ENCODE results near the gene KCNJ10. TPM values are rescaled to one million over a fixed set of nuclear protein-coding genes. Genes with fewer than 3 reads are reported as not detected.
A peak's percentile ranks its signal among the peaks of the same experiment; 100 is the strongest.

Gene KCNJ10
- total RNA-seq, 1 donor from 2014 or later, result not detected

DNA sequence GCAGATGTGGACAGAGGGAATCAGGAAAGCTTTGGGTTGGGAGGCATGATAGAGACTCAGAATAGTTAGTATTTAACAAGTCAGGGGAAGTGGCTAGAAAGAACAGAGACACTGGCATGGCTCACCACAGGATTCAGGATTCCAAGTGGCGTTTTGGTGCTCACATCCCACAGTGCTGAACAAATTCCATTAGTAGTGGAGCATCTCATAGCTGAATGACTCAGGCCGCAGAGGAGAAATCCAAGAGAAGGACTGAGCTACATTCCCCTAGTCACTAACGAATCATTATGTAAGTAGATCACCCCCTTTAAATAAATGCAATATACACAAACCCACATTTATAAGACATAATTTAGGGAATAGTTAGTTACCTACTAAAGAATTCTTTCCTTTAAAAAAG, 6.3 kb upstream of the KCNJ10 start:
- intact Hi-C loops (cut with DNase I), result no loop called here
- H3K4me1 ChIP-seq, result peaks cover 0 to 4% of the 10 kb centered on the region in 2 donors
- TF ChIP-seq, protein P1, sequence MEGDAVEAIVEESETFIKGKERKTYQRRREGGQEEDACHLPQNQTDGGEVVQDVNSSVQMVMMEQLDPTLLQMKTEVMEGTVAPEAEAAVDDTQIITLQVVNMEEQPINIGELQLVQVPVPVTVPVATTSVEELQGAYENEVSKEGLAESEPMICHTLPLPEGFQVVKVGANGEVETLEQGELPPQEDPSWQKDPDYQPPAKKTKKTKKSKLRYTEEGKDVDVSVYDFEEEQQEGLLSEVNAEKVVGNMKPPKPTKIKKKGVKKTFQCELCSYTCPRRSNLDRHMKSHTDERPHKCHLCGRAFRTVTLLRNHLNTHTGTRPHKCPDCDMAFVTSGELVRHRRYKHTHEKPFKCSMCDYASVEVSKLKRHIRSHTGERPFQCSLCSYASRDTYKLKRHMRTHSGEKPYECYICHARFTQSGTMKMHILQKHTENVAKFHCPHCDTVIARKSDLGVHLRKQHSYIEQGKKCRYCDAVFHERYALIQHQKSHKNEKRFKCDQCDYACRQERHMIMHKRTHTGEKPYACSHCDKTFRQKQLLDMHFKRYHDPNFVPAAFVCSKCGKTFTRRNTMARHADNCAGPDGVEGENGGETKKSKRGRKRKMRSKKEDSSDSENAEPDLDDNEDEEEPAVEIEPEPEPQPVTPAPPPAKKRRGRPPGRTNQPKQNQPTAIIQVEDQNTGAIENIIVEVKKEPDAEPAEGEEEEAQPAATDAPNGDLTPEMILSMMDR (IDR thresholded peaks at IDR 0.05), result no peak

DNA sequence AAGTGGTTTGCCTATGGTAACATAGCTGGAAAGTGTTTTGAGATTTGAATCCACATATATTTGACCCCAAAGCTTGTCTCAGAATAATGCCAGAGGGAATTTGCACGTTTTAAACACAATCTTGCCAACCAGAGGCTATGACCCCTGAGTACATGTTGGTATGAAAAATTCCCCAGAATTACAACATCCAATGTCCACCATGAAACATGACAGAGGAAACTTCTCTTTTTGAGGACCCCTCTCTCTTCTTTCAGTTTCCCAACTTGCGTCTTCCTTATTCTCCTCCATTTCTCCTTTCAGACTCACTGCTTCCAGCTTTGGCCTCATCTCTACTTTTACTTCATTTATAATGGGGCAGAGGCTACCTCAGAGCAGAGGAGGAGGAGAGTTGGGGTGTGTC, 5.9 kb upstream of the KCNJ10 start:
- TF ChIP-seq, protein P1 (IDR thresholded peaks at IDR 0.05), result no peak
- Histone ChIP-seq H3K36me3 (no peaks in the 10 kb centered on the region), H3K4me1 (peaks cover 0 to 1% of the 10 kb centered on the region in 2 donors), H3K9me3 (no peaks in the 10 kb centered on the region), H3K27ac (no peak overlapping the region), H3K4me3 (no peak overlapping the region), H3K27me3 (no peaks in the 10 kb centered on the region)
- no peak for DNase-seq (ENCODE audit: low spot score in 2 of 2)
- intact Hi-C loops (cut with DNase I), result no loop called here

More for the DNA sequence above, 6.3 kb upstream of the KCNJ10 start:
- Histone ChIP-seq H3K4me3 (no peak overlapping the region), H3K36me3 (no peaks in the 10 kb centered on the region), H3K27me3 (no peaks in the 10 kb centered on the region), H3K27ac (no peak overlapping the region), H3K9me3 (no peaks in the 10 kb centered on the region)
- no peak for DNase-seq (ENCODE audit: low spot score in 2 of 2)

DNA sequence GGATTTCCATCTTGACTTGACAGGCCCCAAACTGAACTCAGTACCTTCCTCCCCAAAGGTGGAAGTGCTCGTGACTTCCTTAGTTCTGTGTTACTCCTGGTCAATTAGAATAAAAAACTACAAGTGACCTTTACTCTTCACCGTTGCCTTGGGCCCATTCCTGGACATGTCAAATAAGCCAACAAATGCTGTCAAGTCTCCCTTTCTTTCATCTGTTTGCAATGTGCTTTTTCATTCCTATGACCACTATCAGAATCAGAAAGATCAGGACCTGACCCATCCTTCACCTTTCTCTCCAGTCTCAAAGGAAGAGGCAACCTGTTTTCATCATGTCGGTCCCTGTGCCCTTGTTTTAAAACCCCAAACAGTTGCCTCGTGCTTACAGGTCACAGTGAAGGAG, 4.9 kb upstream of the KCNJ10 start:
- DNase-seq (ENCODE audit: low spot score in 2 of 2), result no peak
- Histone ChIP-seq H3K4me1 (peaks cover 0 to 5% of the 10 kb centered on the region in 2 donors), H3K36me3 (no peaks in the 10 kb centered on the region), H3K4me3 (no peak overlapping the region), H3K27me3 (no peaks in the 10 kb centered on the region), H3K27ac (no peak overlapping the region), H3K9me3 (no peaks in the 10 kb centered on the region)
- intact Hi-C loops (cut with DNase I), result no loop called here
- TF ChIP-seq, protein P1 (IDR thresholded peaks at IDR 0.05), result no peak

DNA sequence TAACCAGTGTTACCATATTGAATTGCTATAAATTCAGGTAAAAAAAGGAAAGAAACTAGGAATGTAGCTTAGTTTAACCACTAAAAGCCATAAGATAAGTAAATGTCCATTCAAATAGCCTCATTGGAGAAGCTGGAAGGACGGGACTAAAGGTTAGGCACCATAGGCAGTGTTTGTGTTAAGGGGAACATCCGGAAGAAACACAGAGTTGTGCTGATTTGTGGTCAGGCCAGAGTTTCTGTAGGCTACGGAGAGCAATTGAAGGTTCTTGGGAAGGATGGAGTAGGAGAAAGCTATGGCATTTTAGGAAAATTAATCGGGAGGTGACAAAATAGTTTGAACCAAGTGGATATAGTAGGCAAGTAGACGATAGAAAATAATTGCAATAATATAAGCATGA, 1.3 kb upstream of the KCNJ10 start:
- no peak for DNase-seq (ENCODE audit: low spot score in 2 of 2)
- Histone ChIP-seq H3K36me3 (no peaks in the 10 kb centered on the region), H3K4me1 (peaks cover 0 to 7% of the 10 kb centered on the region in 2 donors), H3K27ac (no peak overlapping the region), H3K4me3 (no peak overlapping the region), H3K9me3 (no peaks in the 10 kb centered on the region), H3K27me3 (no peaks in the 10 kb centered on the region)
- TF ChIP-seq, protein P1 (IDR thresholded peaks at IDR 0.05), result no peak
- intact Hi-C loops (cut with DNase I), result no loop called here

DNA sequence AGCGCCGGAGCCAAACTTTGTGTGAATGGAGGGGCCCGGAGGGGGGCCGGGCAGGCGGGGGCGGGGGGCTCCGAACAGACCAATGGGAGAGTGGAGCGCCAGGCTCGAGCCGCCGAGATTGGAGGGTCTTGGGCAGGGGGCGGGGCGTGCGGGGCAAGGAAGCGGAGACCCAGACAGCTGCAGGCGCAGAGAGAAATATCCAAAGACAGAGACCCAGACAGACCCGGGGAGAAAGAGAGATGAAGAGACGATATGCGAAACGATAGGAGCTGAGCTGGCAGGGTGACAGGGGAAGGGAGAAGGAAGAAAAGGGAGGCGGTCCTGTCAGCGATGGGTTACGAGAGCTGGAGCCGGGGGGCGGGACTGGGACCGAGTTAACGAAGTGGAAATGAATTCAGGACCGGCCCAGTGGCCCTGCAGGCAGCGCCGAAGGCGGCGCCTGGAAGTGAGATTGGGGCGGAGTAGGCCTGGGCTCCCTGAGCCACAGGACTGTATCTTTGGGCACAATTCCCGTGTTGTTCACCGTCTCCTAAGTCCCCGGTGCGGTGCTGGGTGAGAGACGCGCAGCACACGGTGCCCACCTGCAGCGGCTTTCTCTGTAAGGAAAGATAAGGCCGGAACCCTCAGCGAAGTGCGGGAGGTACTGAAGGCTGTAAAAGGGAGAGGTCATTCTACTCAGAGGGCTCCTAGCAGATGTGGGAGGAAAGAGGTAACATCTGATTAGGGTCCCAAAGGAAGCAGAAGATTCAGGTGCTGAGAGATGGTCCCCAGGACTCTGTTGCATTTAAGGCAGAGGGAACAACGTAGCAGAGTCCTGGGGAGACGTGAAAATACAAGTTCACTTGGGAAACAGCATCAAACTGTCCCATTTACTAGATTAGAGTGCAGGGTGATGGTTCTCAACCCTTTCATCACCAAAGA, 543 bp upstream of the KCNJ10 start:
- Histone ChIP-seq H3K9me3 (no peaks in the 10 kb centered on the region), H3K36me3 (no peaks in the 10 kb centered on the region), H3K27ac (no peak overlapping the region), H3K4me1 (peaks cover 0 to 7% of the 10 kb centered on the region in 2 donors), H3K27me3 (no peaks in the 10 kb centered on the region), H3K4me3 (peak overlapping the region; percentile 51 to 67)
- intact Hi-C loops (cut with DNase I), result no loop called here
- DNase-seq (ENCODE audit: low spot score in 2 of 2), result peak; percentile 41 to 88
- TF ChIP-seq, protein P1 (IDR thresholded peaks at IDR 0.05), result no peak

Data from ascending aorta (tissue), 2 donors.